GM23338 (cell line): Measurements from ENCODE around the gene CHI3L1. TPM values are rescaled to one million over a fixed set of nuclear protein-coding genes. Genes with fewer than 3 reads are reported as not detected.

ENCODE experiments used
- ATAC-seq: fragments of 200-7000 bp; cut with Tn5 transposase; 3 replicates; pipeline ENCODE4 v1.9.1; 2020
- DNase-seq: peaks from one replicate; pipeline ENCODE4 v3.0.0-alpha.2; 2015; ENCODE audit warnings: low spot score
- H2AFZ ChIP-seq: fragments of 200-600 bp; sonication (generic); 2 replicates; pipeline ENCODE4 v1.8.0; 2016; ENCODE audit warnings: antibody characterized with exemption, mild to moderate bottlenecking, moderate library complexity
- H3F3A ChIP-seq: fragments of 200-600 bp; sonication (generic); replicated peaks from 2 replicates; pipeline ENCODE4 v1.8.0; 2017; ENCODE audit warnings: antibody characterized with exemption, mixed run types, low read depth
- H3K27ac ChIP-seq: fragments of 200-600 bp; sonication (generic); 2 replicates; pipeline ENCODE4 v1.6.1; 2016; ENCODE audit warnings: low read depth
- H3K27me3 ChIP-seq: fragments of 200-600 bp; sonication (generic); 2 replicates; pipeline ENCODE4 v1.8.0; 2016; ENCODE audit warnings: mild to moderate bottlenecking, mixed run types, moderate library complexity; ENCODE audit not compliant: insufficient read depth
- H3K36me3 ChIP-seq: fragments of 200-600 bp; sonication (generic); 2 replicates; pipeline ENCODE4 v1.8.0; 2016; ENCODE audit warnings: mild to moderate bottlenecking; ENCODE audit not compliant: insufficient read depth
- H3K4me1 ChIP-seq: fragments of 200-600 bp; sonication (generic); 2 replicates; pipeline ENCODE4 v1.8.0; 2016; ENCODE audit warnings: mild to moderate bottlenecking, moderate library complexity; ENCODE audit not compliant: insufficient read depth
- H3K4me2 ChIP-seq: fragments of 200-600 bp; sonication (generic); 2 replicates; pipeline ENCODE4 v1.7.1; 2017; ENCODE audit warnings: mixed run types
- H3K4me3 ChIP-seq: fragments of 200-600 bp; sonication (generic); 2 replicates; pipeline ENCODE4 v1.6.1; 2016; ENCODE audit warnings: mixed run types
- H3K79me2 ChIP-seq: fragments of 200-600 bp; sonication (generic); replicated peaks from 2 replicates; pipeline ENCODE4 v1.8.0; 2017; ENCODE audit warnings: mild to moderate bottlenecking; ENCODE audit not compliant: insufficient read depth
- H3K9me2 ChIP-seq: fragments of 200-600 bp; sonication (generic); 2 replicates; pipeline ENCODE4 v1.8.0; 2017; ENCODE audit not compliant: insufficient read depth
- H4K20me1 ChIP-seq: fragments of 200-600 bp; sonication (generic); replicated peaks from 2 replicates; pipeline ENCODE4 v1.8.0; 2017; ENCODE audit warnings: mild to moderate bottlenecking; ENCODE audit not compliant: insufficient read depth
- H3K27ac Mint-ChIP-seq: 2 replicates; pipeline ENCODE4 v1.8.0; 2020; ENCODE audit warnings: inconsistent platforms, mild to moderate bottlenecking, moderate library complexity, mixed read lengths
- H3K27me3 Mint-ChIP-seq: 3 replicates; pipeline ENCODE4 v1.8.0; 2022; ENCODE audit warnings: low read depth, mild to moderate bottlenecking, moderate library complexity, mixed read lengths, inconsistent platforms; ENCODE audit not compliant: insufficient read depth, poor library complexity
- H3K36me3 Mint-ChIP-seq: 3 replicates; pipeline ENCODE4 v1.8.0; 2021; ENCODE audit warnings: low read depth, mild to moderate bottlenecking, inconsistent platforms, moderate library complexity, mixed read lengths
- H3K4me1 Mint-ChIP-seq: 3 replicates; pipeline ENCODE4 v1.8.0; 2020; ENCODE audit warnings: mild to moderate bottlenecking, inconsistent platforms, mixed read lengths
- H3K4me3 Mint-ChIP-seq: 3 replicates; pipeline ENCODE4 v1.8.0; 2021; ENCODE audit warnings: moderate library complexity, mild to moderate bottlenecking, inconsistent platforms, mixed read lengths
- H3K9me3 Mint-ChIP-seq: 3 replicates; pipeline ENCODE4 v1.8.0; 2020; ENCODE audit warnings: moderate library complexity, mild to moderate bottlenecking, inconsistent platforms, mixed read lengths
- CREB1 ChIP-seq: fragments of 250-450 bp; sonication (Bioruptor Pico); IDR thresholded peaks from 2 replicates; pipeline ENCODE4 v1.5.0; 2020; ENCODE audit warnings: low read depth, mild to moderate bottlenecking, moderate library complexity
- EZH2 ChIP-seq: fragments of 200-600 bp; sonication (generic); IDR thresholded peaks from one replicate; pipeline ENCODE4 v1.8.0; 2017; ENCODE audit warnings: antibody characterized with exemption, mild to moderate bottlenecking, low read depth; ENCODE audit not compliant: unreplicated experiment
- EZH2phosphoT487 ChIP-seq: fragments of 200-600 bp; sonication (generic); IDR thresholded peaks from one replicate; pipeline ENCODE4 v1.8.1; 2018; ENCODE audit warnings: antibody characterized with exemption; ENCODE audit not compliant: unreplicated experiment
- JUNB ChIP-seq: IDR thresholded peaks from one replicate; pipeline ENCODE4 v1.6.1; 2016; ENCODE audit warnings: antibody characterized with exemption; ENCODE audit not compliant: unreplicated experiment
- NANOG ChIP-seq: IDR thresholded peaks from 2 replicates; pipeline ENCODE4 v1.6.1; 2016; ENCODE audit warnings: antibody characterized with exemption, borderline replicate concordance
- POLR2AphosphoS5 ChIP-seq: IDR thresholded peaks from 2 replicates; pipeline ENCODE4 v1.6.1; 2016; ENCODE audit warnings: antibody characterized with exemption, low read depth
- STAT1 ChIP-seq: IDR thresholded peaks from one replicate; pipeline ENCODE4 v1.6.1; 2016; ENCODE audit warnings: antibody characterized with exemption; ENCODE audit not compliant: unreplicated experiment
- ZNF114 ChIP-seq: fragments of 250-450 bp; sonication (Bioruptor Pico); IDR thresholded peaks from 2 replicates; pipeline ENCODE4 v1.5.0; 2020; ENCODE audit warnings: mild to moderate bottlenecking, moderate library complexity
- ZNF331 ChIP-seq: fragments of 250-450 bp; sonication (Bioruptor Pico); IDR thresholded peaks from 2 replicates; pipeline ENCODE4 v1.5.0; 2020; ENCODE audit warnings: low read depth, mild to moderate bottlenecking, moderate library complexity
- polyA plus RNA-seq: library from polyadenylated mRNA; unstranded; fragments of >200 nt; fragmentation: Nextera tagmentation; extraction: Ambion mirVana; gene quantifications from 2 replicates; pipeline ENCODE4 v1.2.1, GENCODE V29; 2016
- total RNA-seq: library from RNA; depleted of rRNA; stranded (reverse); fragments of >200 nt; shearing (Covaris generic); gene quantifications from 2 replicates; pipeline ENCODE4 v1.2.3, GENCODE V29; 2014
- TF ChIP-seq, protein P1 (sequence below): IDR thresholded peaks from one replicate; pipeline ENCODE4 v1.6.1; 2018; ENCODE audit warnings: antibody characterized with exemption; ENCODE audit not compliant: unreplicated experiment
- TF ChIP-seq, protein P2 (sequence below): IDR thresholded peaks from 2 replicates; pipeline ENCODE4 v1.6.1; 2016; ENCODE audit warnings: antibody characterized with exemption
- TF ChIP-seq, protein P3 (sequence below), 2 experiments: fragments of 200-600 bp in 1 of 2; sonication (generic) in 1 of 2; conservative IDR thresholded peaks; 2 replicates each; pipeline versions ENCODE4 v1.5.1 to v1.6.1; 2016 to 2017; ENCODE audit warnings: antibody characterized with exemption in 2 of 2, low read depth in 2 of 2, mild to moderate bottlenecking in 2 of 2, moderate library complexity in 1 of 2
- TF ChIP-seq, protein P4 (sequence below): fragments of 250-450 bp; sonication (Bioruptor Pico); IDR thresholded peaks from 2 replicates; pipeline ENCODE4 v1.5.0; 2020; ENCODE audit warnings: mild to moderate bottlenecking, moderate library complexity

Gene CHI3L1
- total and polyA plus RNA-seq, 2 experiments from 2014 or later, result 0.76 TPM; not detected in 1

DNA sequence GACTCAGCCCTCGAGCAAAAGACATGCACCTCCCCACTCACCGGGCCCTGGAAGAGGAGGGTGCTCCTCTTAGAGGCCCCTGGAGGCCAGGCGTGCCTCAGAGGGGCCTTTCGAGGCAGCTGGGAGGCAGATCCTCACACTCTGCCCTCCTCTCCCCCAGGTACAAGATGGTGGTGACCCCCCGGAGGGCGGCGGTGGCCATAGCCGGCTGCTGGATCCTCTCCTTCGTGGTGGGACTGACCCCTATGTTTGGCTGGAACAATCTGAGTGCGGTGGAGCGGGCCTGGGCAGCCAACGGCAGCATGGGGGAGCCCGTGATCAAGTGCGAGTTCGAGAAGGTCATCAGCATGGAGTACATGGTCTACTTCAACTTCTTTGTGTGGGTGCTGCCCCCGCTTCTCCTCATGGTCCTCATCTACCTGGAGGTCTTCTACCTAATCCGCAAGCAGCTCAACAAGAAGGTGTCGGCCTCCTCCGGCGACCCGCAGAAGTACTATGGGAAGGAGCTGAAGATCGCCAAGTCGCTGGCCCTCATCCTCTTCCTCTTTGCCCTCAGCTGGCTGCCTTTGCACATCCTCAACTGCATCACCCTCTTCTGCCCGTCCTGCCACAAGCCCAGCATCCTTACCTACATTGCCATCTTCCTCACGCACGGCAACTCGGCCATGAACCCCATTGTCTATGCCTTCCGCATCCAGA lies 21.3 kb downstream of the CHI3L1 start:
- Histone ChIP-seq H4K20me1 (no peaks in the 10 kb centered on the region), H2AFZ (no peak overlapping the region), H3K4me3 (no peak overlapping the region), H3F3A (no peaks in the 10 kb centered on the region), H3K4me1 (no peaks in the 10 kb centered on the region), H3K9me2 (no peaks in the 10 kb centered on the region), H3K79me2 (no peaks in the 10 kb centered on the region), H3K27ac (no peak overlapping the region), H3K36me3 (no peaks in the 10 kb centered on the region), H3K27me3 (no peaks in the 10 kb centered on the region), H3K4me2 (no peak overlapping the region)
- ATAC-seq, result no peak
- TF ChIP-seq EZH2 (no peak), POLR2AphosphoS5 (no peak), EZH2phosphoT487 (no peak), ZNF114 (no peak), ZNF331 (no peak), JUNB (no peak), STAT1 (no peak), CREB1 (no peak), NANOG (no peak)
- TF ChIP-seq, protein P1, sequence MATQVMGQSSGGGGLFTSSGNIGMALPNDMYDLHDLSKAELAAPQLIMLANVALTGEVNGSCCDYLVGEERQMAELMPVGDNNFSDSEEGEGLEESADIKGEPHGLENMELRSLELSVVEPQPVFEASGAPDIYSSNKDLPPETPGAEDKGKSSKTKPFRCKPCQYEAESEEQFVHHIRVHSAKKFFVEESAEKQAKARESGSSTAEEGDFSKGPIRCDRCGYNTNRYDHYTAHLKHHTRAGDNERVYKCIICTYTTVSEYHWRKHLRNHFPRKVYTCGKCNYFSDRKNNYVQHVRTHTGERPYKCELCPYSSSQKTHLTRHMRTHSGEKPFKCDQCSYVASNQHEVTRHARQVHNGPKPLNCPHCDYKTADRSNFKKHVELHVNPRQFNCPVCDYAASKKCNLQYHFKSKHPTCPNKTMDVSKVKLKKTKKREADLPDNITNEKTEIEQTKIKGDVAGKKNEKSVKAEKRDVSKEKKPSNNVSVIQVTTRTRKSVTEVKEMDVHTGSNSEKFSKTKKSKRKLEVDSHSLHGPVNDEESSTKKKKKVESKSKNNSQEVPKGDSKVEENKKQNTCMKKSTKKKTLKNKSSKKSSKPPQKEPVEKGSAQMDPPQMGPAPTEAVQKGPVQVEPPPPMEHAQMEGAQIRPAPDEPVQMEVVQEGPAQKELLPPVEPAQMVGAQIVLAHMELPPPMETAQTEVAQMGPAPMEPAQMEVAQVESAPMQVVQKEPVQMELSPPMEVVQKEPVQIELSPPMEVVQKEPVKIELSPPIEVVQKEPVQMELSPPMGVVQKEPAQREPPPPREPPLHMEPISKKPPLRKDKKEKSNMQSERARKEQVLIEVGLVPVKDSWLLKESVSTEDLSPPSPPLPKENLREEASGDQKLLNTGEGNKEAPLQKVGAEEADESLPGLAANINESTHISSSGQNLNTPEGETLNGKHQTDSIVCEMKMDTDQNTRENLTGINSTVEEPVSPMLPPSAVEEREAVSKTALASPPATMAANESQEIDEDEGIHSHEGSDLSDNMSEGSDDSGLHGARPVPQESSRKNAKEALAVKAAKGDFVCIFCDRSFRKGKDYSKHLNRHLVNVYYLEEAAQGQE, result no peak
- TF ChIP-seq, protein P2, sequence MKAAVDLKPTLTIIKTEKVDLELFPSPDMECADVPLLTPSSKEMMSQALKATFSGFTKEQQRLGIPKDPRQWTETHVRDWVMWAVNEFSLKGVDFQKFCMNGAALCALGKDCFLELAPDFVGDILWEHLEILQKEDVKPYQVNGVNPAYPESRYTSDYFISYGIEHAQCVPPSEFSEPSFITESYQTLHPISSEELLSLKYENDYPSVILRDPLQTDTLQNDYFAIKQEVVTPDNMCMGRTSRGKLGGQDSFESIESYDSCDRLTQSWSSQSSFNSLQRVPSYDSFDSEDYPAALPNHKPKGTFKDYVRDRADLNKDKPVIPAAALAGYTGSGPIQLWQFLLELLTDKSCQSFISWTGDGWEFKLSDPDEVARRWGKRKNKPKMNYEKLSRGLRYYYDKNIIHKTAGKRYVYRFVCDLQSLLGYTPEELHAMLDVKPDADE, result no peak
- TF ChIP-seq, protein P3, sequence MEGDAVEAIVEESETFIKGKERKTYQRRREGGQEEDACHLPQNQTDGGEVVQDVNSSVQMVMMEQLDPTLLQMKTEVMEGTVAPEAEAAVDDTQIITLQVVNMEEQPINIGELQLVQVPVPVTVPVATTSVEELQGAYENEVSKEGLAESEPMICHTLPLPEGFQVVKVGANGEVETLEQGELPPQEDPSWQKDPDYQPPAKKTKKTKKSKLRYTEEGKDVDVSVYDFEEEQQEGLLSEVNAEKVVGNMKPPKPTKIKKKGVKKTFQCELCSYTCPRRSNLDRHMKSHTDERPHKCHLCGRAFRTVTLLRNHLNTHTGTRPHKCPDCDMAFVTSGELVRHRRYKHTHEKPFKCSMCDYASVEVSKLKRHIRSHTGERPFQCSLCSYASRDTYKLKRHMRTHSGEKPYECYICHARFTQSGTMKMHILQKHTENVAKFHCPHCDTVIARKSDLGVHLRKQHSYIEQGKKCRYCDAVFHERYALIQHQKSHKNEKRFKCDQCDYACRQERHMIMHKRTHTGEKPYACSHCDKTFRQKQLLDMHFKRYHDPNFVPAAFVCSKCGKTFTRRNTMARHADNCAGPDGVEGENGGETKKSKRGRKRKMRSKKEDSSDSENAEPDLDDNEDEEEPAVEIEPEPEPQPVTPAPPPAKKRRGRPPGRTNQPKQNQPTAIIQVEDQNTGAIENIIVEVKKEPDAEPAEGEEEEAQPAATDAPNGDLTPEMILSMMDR (conservative IDR thresholded peaks at IDR 0.05; ENCODE audit: low read depth in 2 of 2), result no peak
- TF ChIP-seq, protein P4, sequence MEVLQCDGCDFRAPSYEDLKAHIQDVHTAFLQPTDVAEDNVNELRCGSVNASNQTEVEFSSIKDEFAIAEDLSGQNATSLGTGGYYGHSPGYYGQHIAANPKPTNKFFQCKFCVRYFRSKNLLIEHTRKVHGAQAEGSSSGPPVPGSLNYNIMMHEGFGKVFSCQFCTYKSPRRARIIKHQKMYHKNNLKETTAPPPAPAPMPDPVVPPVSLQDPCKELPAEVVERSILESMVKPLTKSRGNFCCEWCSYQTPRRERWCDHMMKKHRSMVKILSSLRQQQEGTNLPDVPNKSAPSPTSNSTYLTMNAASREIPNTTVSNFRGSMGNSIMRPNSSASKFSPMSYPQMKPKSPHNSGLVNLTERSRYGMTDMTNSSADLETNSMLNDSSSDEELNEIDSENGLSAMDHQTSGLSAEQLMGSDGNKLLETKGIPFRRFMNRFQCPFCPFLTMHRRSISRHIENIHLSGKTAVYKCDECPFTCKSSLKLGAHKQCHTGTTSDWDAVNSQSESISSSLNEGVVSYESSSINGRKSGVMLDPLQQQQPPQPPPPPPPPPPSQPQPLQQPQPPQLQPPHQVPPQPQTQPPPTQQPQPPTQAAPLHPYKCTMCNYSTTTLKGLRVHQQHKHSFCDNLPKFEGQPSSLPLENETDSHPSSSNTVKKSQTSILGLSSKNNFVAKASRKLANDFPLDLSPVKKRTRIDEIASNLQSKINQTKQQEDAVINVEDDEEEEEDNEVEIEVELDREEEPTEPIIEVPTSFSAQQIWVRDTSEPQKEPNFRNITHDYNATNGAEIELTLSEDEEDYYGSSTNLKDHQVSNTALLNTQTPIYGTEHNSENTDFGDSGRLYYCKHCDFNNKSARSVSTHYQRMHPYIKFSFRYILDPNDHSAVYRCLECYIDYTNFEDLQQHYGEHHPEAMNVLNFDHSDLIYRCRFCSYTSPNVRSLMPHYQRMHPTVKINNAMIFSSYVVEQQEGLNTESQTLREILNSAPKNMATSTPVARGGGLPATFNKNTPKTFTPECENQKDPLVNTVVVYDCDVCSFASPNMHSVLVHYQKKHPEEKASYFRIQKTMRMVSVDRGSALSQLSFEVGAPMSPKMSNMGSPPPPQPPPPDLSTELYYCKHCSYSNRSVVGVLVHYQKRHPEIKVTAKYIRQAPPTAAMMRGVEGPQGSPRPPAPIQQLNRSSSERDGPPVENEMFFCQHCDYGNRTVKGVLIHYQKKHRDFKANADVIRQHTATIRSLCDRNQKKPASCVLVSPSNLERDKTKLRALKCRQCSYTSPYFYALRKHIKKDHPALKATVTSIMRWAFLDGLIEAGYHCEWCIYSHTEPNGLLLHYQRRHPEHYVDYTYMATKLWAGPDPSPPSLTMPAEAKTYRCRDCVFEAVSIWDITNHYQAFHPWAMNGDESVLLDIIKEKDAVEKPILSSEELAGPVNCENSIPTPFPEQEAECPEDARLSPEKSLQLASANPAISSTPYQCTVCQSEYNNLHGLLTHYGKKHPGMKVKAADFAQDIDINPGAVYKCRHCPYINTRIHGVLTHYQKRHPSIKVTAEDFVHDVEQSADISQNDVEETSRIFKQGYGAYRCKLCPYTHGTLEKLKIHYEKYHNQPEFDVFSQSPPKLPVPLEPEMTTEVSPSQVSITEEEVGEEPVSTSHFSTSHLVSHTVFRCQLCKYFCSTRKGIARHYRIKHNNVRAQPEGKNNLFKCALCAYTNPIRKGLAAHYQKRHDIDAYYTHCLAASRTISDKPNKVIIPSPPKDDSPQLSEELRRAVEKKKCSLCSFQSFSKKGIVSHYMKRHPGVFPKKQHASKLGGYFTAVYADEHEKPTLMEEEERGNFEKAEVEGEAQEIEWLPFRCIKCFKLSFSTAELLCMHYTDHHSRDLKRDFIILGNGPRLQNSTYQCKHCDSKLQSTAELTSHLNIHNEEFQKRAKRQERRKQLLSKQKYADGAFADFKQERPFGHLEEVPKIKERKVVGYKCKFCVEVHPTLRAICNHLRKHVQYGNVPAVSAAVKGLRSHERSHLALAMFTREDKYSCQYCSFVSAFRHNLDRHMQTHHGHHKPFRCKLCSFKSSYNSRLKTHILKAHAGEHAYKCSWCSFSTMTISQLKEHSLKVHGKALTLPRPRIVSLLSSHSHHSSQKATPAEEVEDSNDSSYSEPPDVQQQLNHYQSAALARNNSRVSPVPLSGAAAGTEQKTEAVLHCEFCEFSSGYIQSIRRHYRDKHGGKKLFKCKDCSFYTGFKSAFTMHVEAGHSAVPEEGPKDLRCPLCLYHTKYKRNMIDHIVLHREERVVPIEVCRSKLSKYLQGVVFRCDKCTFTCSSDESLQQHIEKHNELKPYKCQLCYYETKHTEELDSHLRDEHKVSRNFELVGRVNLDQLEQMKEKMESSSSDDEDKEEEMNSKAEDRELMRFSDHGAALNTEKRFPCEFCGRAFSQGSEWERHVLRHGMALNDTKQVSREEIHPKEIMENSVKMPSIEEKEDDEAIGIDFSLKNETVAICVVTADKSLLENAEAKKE (CRISPR knock-in tag), result no peak
- Mint-ChIP-seq H3K9me3 (no peaks in the 10 kb centered on the region), H3K36me3 (no peaks in the 10 kb centered on the region; the same call in 2 of the 3 replicates), H3K4me3 (no peak overlapping the region), H3K27me3 (peaks cover 10% of the 10 kb centered on the region), H3K27ac (no peak overlapping the region), H3K4me1 (peaks cover 2% of the 10 kb centered on the region; the same call in 1 of the 3 replicates)
- no peak for DNase-seq
